Activated CD4-positive, alpha-beta memory T cell treated with anti-CD3 and anti-CD28 coated beads, Interleukin-2, amount 10 ng/mL, durations not matched to agents 7 days and 5 days (primary cell): ENCODE results near the gene UBASH3A. TPM values are rescaled to one million over a fixed set of nuclear protein-coding genes. Genes with fewer than 3 reads are reported as not detected.

Experiments used
- CTCF ChIA-PET: fragments of 350-600 bp; sonication (Branson Sonifier 250); formaldehyde crosslinking; loops from one replicate; lab custom pipeline; 2021; ENCODE audit warnings: antibody characterized with exemption, inconsistent platforms; lab: Charles Lee
- POLR2A ChIA-PET: fragments of 350-600 bp; sonication (Branson Sonifier 250); formaldehyde crosslinking; loops from one replicate; lab custom pipeline; 2021; ENCODE audit warnings: antibody characterized with exemption; lab: Charles Lee
- DNase-seq: peaks from one replicate; pipeline ENCODE4 v3.0.0-alpha.2; 2020
- H3K27ac Mint-ChIP-seq: one replicate; pipeline ENCODE4 v1.8.0; 2021; ENCODE audit warnings: mild to moderate bottlenecking, mixed read lengths
- H3K27me3 Mint-ChIP-seq: one replicate; pipeline ENCODE4 v1.8.0; 2021; ENCODE audit warnings: mixed read lengths
- H3K36me3 Mint-ChIP-seq: one replicate; pipeline ENCODE4 v1.8.0; 2021; ENCODE audit warnings: low read depth, mixed read lengths
- H3K4me1 Mint-ChIP-seq: one replicate; pipeline ENCODE4 v1.8.0; 2021; ENCODE audit warnings: mixed read lengths
- H3K4me3 Mint-ChIP-seq: one replicate; pipeline ENCODE4 v1.8.0; 2021; ENCODE audit warnings: mild to moderate bottlenecking, mixed read lengths
- H3K9me3 Mint-ChIP-seq: one replicate; pipeline ENCODE4 v1.8.0; 2021; ENCODE audit warnings: mixed read lengths
- total RNA-seq, 2 experiments: library from RNA; stranded (reverse); gene quantifications; one replicate each; pipeline ENCODE4 v1.2.3, GENCODE V29; 2021

The UBASH3A gene
- total RNA-seq, 2 experiments from 2014 or later = 67.8 to 70.6 TPM

- POLR2A ChIA-PET = no interaction called here
- DNase-seq = no peak
- peaks cover 25% of the 10 kb centered on the region for H3K4me1 Mint-ChIP-seq
- CTCF ChIA-PET = no interaction called here
- H3K27me3 Mint-ChIP-seq = no peaks in the 10 kb centered on the region
- H3K27ac Mint-ChIP-seq = no peak overlapping the region
- H3K36me3 Mint-ChIP-seq = peaks cover 5% of the 10 kb centered on the region
- H3K4me3 Mint-ChIP-seq = no peak overlapping the region
- peaks cover 1% of the 10 kb centered on the region for H3K9me3 Mint-ChIP-seq
Measured at GRCh38 chr21:42376338-42376982, 27.2 kb upstream of the UBASH3A start.

GRCh38 chr21:42377211-42377950 is 26.3 kb upstream of the UBASH3A start:
- no peak overlapping the region for H3K27ac Mint-ChIP-seq
- H3K4me3 Mint-ChIP-seq = no peak overlapping the region
- POLR2A ChIA-PET = interaction anchor here (1.7 kb wide), 1 partner anchor 27 kb away, joined by 7 read pairs; the partner anchor contains the start of gene UBASH3A
- peaks cover 11% of the 10 kb centered on the region for H3K9me3 Mint-ChIP-seq
- no peak for DNase-seq
- H3K4me1 Mint-ChIP-seq = peaks cover 28% of the 10 kb centered on the region
- peaks cover 14% of the 10 kb centered on the region for H3K36me3 Mint-ChIP-seq
- CTCF ChIA-PET = no interaction called here
- H3K27me3 Mint-ChIP-seq = no peaks in the 10 kb centered on the region

- no peak overlapping the region for H3K27ac Mint-ChIP-seq
- no peaks in the 10 kb centered on the region for H3K27me3 Mint-ChIP-seq
- no peak overlapping the region for H3K4me3 Mint-ChIP-seq
- ChIA-PET CTCF (no interaction called here), POLR2A (interaction anchor here (1.7 kb wide), 1 partner anchor 26 kb away, joined by 7 read pairs; the partner anchor contains the start of gene UBASH3A)
- peaks cover 19% of the 10 kb centered on the region for H3K36me3 Mint-ChIP-seq
- peaks cover 16% of the 10 kb centered on the region for H3K9me3 Mint-ChIP-seq
- H3K4me1 Mint-ChIP-seq = peaks cover 30% of the 10 kb centered on the region
- no peak for DNase-seq
Measured at GRCh38 chr21:42377951-42378340, 25.8 kb upstream of the UBASH3A start.

GRCh38 chr21:42378418-42378817 is 25.3 kb upstream of the UBASH3A start:
- Mint-ChIP-seq H3K27me3 (no peaks in the 10 kb centered on the region), H3K36me3 (peaks cover 20% of the 10 kb centered on the region), H3K27ac (no peak overlapping the region), H3K9me3 (peaks cover 16% of the 10 kb centered on the region), H3K4me1 (peaks cover 25% of the 10 kb centered on the region), H3K4me3 (no peak overlapping the region)
- POLR2A ChIA-PET = interaction anchor here (1.7 kb wide), 1 partner anchor 26 kb away, joined by 7 read pairs; the partner anchor contains the start of gene UBASH3A
- no peak for DNase-seq
- CTCF ChIA-PET = no interaction called here

- Mint-ChIP-seq H3K4me3 (no peak overlapping the region), H3K27me3 (no peaks in the 10 kb centered on the region), H3K9me3 (peaks cover 16% of the 10 kb centered on the region), H3K36me3 (peaks cover 31% of the 10 kb centered on the region), H3K27ac (no peak overlapping the region), H3K4me1 (peaks cover 19% of the 10 kb centered on the region)
- ChIA-PET POLR2A (no interaction called here), CTCF (no interaction called here)
- DNase-seq = no peak
Measured at GRCh38 chr21:42379426-42380215, 24.1 kb upstream of the UBASH3A start.

GRCh38 chr21:42381347-42381984 is 22.2 kb upstream of the UBASH3A start:
- H3K4me3 Mint-ChIP-seq = no peak overlapping the region
- peak; percentile 60 for DNase-seq

GRCh38 chr21:42382915-42383314 is 20.8 kb upstream of the UBASH3A start:
- CTCF ChIA-PET = interaction anchor here (1.1 to 2.5 kb wide), 5 partner anchors 11 to 28 kb away, joined by 3 to 15 read pairs (median 8); partner anchors contain the start of genes TFF1 and UBASH3A
- H3K4me1 Mint-ChIP-seq = peaks cover 36% of the 10 kb centered on the region
- H3K9me3 Mint-ChIP-seq = peaks cover 18% of the 10 kb centered on the region
- DNase-seq = no peak
- H3K36me3 Mint-ChIP-seq = peaks cover 55% of the 10 kb centered on the region
- H3K27me3 Mint-ChIP-seq = no peaks in the 10 kb centered on the region
- POLR2A ChIA-PET = interaction anchor here (1.9 to 2.1 kb wide), 2 partner anchors 42 to 60 kb away, joined by 4 to 5 read pairs; no protein-coding TSS in a partner anchor
- no peak overlapping the region for H3K27ac Mint-ChIP-seq
- H3K4me3 Mint-ChIP-seq = no peak overlapping the region

More at GRCh38 chr21:42381347-42381984, 22.2 kb upstream of the UBASH3A start:
- CTCF ChIA-PET = interaction anchor here (0.6 to 2.5 kb wide), 16 partner anchors 9 to 236 kb away, joined by 3 to 21 read pairs (median 4); partner anchors contain the start of gene UBASH3A
- Mint-ChIP-seq H3K36me3 (peaks cover 44% of the 10 kb centered on the region), H3K27ac (no peak overlapping the region), H3K4me1 (peaks cover 24% of the 10 kb centered on the region), H3K27me3 (no peaks in the 10 kb centered on the region), H3K9me3 (peaks cover 18% of the 10 kb centered on the region)
- POLR2A ChIA-PET = interaction anchor here (0.6 to 2.1 kb wide), 6 partner anchors 10 to 61 kb away, joined by 3 to 5 read pairs (median 4); no protein-coding TSS in a partner anchor

- H3K27me3 Mint-ChIP-seq = no peaks in the 10 kb centered on the region
- POLR2A ChIA-PET = interaction anchor here (2.1 kb wide), 1 partner anchor 42 kb away, joined by 5 read pairs; no protein-coding TSS in a partner anchor
Measured at GRCh38 chr21:42383331-42383730, 20.4 kb upstream of the UBASH3A start.

GRCh38 chr21:42384156-42384945 is 19.4 kb upstream of the UBASH3A start:
- POLR2A ChIA-PET = interaction anchor here (1.8 kb wide), 1 partner anchor 19 kb away, joined by 4 read pairs; the partner anchor contains the start of gene UBASH3A
- Mint-ChIP-seq H3K4me1 (peaks cover 51% of the 10 kb centered on the region), H3K9me3 (peaks cover 18% of the 10 kb centered on the region), H3K27ac (no peak overlapping the region), H3K36me3 (peaks cover 65% of the 10 kb centered on the region), H3K27me3 (no peaks in the 10 kb centered on the region), H3K4me3 (no peak overlapping the region)
- CTCF ChIA-PET = interaction anchor here (2.2 kb wide), 1 partner anchor 20 kb away, joined by 8 read pairs; the partner anchor contains the start of gene UBASH3A
- no peak for DNase-seq

More at GRCh38 chr21:42383331-42383730, 20.4 kb upstream of the UBASH3A start:
- CTCF ChIA-PET = interaction anchor here (1.1 to 2.2 kb wide), 2 partner anchors 16 to 21 kb away, joined by 3 to 8 read pairs; partner anchors contain the start of genes TFF1 and UBASH3A
- Mint-ChIP-seq H3K27ac (no peak overlapping the region), H3K36me3 (peaks cover 59% of the 10 kb centered on the region), H3K9me3 (peaks cover 18% of the 10 kb centered on the region), H3K4me3 (no peak overlapping the region), H3K4me1 (peaks cover 41% of the 10 kb centered on the region)
- DNase-seq = no peak

GRCh38 chr21:42384989-42385388 is 18.7 kb upstream of the UBASH3A start:
- POLR2A ChIA-PET = interaction anchor here (1.8 kb wide), 1 partner anchor 19 kb away, joined by 4 read pairs; the partner anchor contains the start of gene UBASH3A
- H3K4me1 Mint-ChIP-seq = peaks cover 57% of the 10 kb centered on the region

GRCh38 chr21:42385619-42386018 is 18.1 kb upstream of the UBASH3A start:
- H3K9me3 Mint-ChIP-seq = peaks cover 18% of the 10 kb centered on the region
- H3K27ac Mint-ChIP-seq = no peak overlapping the region
- ChIA-PET CTCF (interaction anchor here (1.0 kb wide), 1 partner anchor 18 kb away, joined by 3 read pairs; the partner anchor contains the start of gene UBASH3A), POLR2A (interaction anchor here (0.5 kb wide), 1 partner anchor 17 kb away, joined by 3 read pairs; no protein-coding TSS in a partner anchor)
- no peak overlapping the region for H3K4me3 Mint-ChIP-seq
- peaks cover 72% of the 10 kb centered on the region for H3K36me3 Mint-ChIP-seq
- DNase-seq = no peak
- H3K27me3 Mint-ChIP-seq = no peaks in the 10 kb centered on the region
- H3K4me1 Mint-ChIP-seq = peaks cover 62% of the 10 kb centered on the region

More at GRCh38 chr21:42384989-42385388, 18.7 kb upstream of the UBASH3A start:
- H3K27me3 Mint-ChIP-seq = no peaks in the 10 kb centered on the region
- H3K4me3 Mint-ChIP-seq = no peak overlapping the region
- CTCF ChIA-PET = no interaction called here
- H3K27ac Mint-ChIP-seq = peak overlapping the region; percentile 32
- peaks cover 70% of the 10 kb centered on the region for H3K36me3 Mint-ChIP-seq
- peaks cover 18% of the 10 kb centered on the region for H3K9me3 Mint-ChIP-seq
- no peak for DNase-seq
